RWPE2 (cell line): ENCODE measurements around the gene SLC16A4.

Source experiments
- ATAC-seq: fragments of 200-7000 bp; cut with Tn5 transposase; 3 replicates; pipeline ENCODE4 v1.9.1; 2021; ENCODE audit warnings: low read depth
- DNase-seq: peaks from one replicate; pipeline ENCODE4 v3.0.0-alpha.2; 2020; ENCODE audit warnings: low spot score
- H3K27ac ChIP-seq: fragments of 450-650 bp; 2 replicates; pipeline ENCODE4 v1.5.1; 2017; ENCODE audit warnings: mild to moderate bottlenecking; ENCODE audit not compliant: poor library complexity, severe bottlenecking
- H3K27me3 ChIP-seq: fragments of 250-450 bp; sonication (Bioruptor Pico); 2 replicates; pipeline ENCODE4 v1.5.1; 2021; ENCODE audit warnings: mild to moderate bottlenecking, moderate library complexity; ENCODE audit not compliant: insufficient read depth, poor library complexity, severe bottlenecking
- H3K36me3 ChIP-seq: fragments of 250-450 bp; sonication (Bioruptor Pico); 2 replicates; pipeline ENCODE4 v1.5.1; 2020; ENCODE audit warnings: low read depth, mild to moderate bottlenecking, moderate library complexity
- H3K4me1 ChIP-seq: fragments of 250-450 bp; sonication (Bioruptor Pico); 2 replicates; pipeline ENCODE4 v1.5.1; 2021; ENCODE audit warnings: mild to moderate bottlenecking, moderate library complexity; ENCODE audit not compliant: insufficient read depth, poor library complexity, severe bottlenecking
- H3K4me3 ChIP-seq: fragments of 250-450 bp; sonication (Bioruptor Pico); 2 replicates; pipeline ENCODE4 v1.5.1; 2021; ENCODE audit warnings: mild to moderate bottlenecking, moderate library complexity; ENCODE audit not compliant: severe bottlenecking
- H3K9me3 ChIP-seq: fragments of 250-450 bp; sonication (Bioruptor Pico); 2 replicates; pipeline ENCODE4 v1.5.1; 2021; ENCODE audit warnings: mild to moderate bottlenecking, moderate library complexity; ENCODE audit not compliant: severe bottlenecking
- TF ChIP-seq, protein P1 (sequence below): fragments of 450-650 bp; IDR thresholded peaks from one replicate; pipeline ENCODE4 v1.5.1; 2017; ENCODE audit warnings: mild to moderate bottlenecking, moderate library complexity; ENCODE audit not compliant: poor library complexity, severe bottlenecking

Gene SLC16A4

GRCh38 chr1:110339407-110340206, 51.2 kb downstream of the SLC16A4 start:
- ATAC-seq, result 0 out of 3 replicates have a peak, but pooled peaks have one; percentile 0
- Histone ChIP-seq H3K27ac (peak overlapping the region; percentile 84), H3K4me3 (peak overlapping the region; percentile 87), H3K27me3 (no peaks in the 10 kb centered on the region), H3K4me1 (peaks cover 33% of the 10 kb centered on the region), H3K9me3 (no peaks in the 10 kb centered on the region), H3K36me3 (peaks cover 45% of the 10 kb centered on the region)
- DNase-seq, result no peak
- TF ChIP-seq, protein P1, sequence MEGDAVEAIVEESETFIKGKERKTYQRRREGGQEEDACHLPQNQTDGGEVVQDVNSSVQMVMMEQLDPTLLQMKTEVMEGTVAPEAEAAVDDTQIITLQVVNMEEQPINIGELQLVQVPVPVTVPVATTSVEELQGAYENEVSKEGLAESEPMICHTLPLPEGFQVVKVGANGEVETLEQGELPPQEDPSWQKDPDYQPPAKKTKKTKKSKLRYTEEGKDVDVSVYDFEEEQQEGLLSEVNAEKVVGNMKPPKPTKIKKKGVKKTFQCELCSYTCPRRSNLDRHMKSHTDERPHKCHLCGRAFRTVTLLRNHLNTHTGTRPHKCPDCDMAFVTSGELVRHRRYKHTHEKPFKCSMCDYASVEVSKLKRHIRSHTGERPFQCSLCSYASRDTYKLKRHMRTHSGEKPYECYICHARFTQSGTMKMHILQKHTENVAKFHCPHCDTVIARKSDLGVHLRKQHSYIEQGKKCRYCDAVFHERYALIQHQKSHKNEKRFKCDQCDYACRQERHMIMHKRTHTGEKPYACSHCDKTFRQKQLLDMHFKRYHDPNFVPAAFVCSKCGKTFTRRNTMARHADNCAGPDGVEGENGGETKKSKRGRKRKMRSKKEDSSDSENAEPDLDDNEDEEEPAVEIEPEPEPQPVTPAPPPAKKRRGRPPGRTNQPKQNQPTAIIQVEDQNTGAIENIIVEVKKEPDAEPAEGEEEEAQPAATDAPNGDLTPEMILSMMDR, result no peak

DNA sequence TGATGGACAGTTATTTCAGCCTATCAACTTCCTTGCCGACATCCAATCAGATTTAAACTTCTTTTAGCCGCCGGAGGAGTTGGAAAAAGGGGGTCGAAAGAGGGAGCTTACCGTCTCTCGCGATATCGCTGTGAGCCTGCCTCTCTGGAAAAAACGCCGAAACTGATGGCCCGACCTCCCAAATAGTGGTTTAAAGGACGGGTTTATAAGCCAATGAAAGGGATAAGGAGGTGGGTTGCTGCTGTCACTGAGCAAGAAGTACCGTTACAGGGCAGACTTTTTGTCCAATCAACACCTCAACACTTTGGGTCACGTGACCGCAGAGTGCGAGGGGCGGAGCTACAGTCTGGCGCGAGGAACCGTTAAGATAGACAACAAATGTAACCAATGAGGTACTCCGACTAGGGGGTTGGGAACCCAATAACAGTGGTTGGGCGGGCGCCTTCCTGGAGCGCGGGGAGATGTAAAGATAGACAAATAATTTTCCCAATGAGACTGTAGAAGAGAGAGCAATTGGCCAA, 51.9 kb downstream of the SLC16A4 start, which contains the start of gene RBM15:
Gene RBM15, plus strand, starts transcription at position 492 of the 521 bp plus-strand sequence. Its CDS starts 29 bp downstream, at position 521.
- H3K9me3 ChIP-seq, result no peaks in the 10 kb centered on the region
- peak within 1 kb of the TSS; percentile 87 for H3K4me3 ChIP-seq
- H3K4me1 ChIP-seq, result peaks cover 26% of the 10 kb centered on the region
- TF ChIP-seq, protein P1, result no peak
- ATAC-seq, result peak; percentile 84
- peaks cover 39% of the 10 kb centered on the region for H3K36me3 ChIP-seq
- H3K27me3 ChIP-seq, result no peaks in the 10 kb centered on the region
- peak within 1 kb of the TSS; percentile 84 for H3K27ac ChIP-seq
- peak; percentile 97 for DNase-seq

DNA sequence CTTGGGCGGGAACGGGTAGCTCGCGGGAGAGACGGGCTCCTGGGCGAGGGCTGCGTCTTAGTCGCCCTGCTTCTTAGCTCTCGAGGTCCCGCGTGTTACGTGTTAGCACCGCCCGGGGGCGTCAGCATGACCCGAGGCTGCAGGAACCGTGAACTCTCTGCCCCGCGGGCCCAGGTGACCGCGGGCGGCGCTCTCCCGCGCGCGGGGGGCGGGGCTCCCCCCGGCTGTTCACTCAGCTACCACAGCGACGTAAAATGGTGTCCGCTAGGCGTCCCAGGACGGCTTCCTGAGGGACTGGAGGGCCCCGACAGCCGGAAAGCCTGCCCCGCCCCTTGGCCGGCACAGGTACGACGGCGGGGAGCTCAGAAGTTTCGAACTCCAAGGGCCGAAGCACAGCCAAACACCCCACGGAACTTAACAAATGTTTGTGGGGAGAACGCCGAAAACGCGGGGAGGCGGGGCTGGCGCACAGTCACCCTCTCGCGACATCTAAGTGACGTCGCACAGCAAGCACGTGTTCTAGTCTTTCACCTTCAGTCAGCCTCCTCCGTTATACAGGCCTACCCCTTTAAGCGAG, 52.4 kb downstream of the SLC16A4 start:
- Histone ChIP-seq H3K36me3 (peaks cover 33% of the 10 kb centered on the region), H3K27me3 (no peaks in the 10 kb centered on the region), H3K4me3 (peak overlapping the region; percentile 87), H3K9me3 (no peaks in the 10 kb centered on the region), H3K27ac (peak overlapping the region; percentile 84), H3K4me1 (peaks cover 21% of the 10 kb centered on the region)
- DNase-seq (peak; percentile 94), ATAC-seq (peak; percentile 75)
- TF ChIP-seq, protein P1, result peak; percentile 46

DNA sequence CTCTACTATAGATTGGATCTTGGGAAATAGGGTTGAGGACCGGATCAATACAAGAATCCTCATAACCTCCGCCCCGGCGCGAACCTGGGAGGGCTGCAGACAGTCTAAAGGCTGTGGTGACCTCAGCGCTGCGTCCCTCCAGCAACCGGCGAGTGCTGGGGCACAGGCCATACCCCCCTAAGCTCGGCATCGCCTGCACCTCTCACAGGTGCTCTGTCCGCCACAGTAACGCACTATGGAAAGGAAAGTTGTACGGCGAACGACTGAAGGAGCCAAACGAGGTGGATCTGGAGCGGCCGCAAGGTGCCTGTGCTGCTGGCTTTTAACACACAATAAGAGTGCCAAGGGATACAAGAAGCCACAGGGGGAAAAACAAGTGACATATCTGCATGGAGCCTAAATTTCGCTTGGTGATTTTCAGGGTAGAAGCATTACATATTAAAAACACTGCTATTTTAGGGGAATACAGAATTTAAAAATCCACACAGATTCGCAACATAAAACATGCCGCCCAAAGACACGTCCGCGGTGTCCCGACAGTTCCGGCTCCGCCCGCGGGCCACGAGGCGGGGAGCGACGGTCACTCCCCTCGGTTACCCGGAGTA, 53.0 kb downstream of the SLC16A4 start:
- peaks cover 21% of the 10 kb centered on the region for H3K4me1 ChIP-seq
- no peaks in the 10 kb centered on the region for H3K27me3 ChIP-seq
- H3K36me3 ChIP-seq, result peaks cover 27% of the 10 kb centered on the region
- DNase-seq, result no peak
- peak overlapping the region; percentile 84 for H3K27ac ChIP-seq
- H3K4me3 ChIP-seq, result peak overlapping the region; percentile 87
- no peak for ATAC-seq
- TF ChIP-seq, protein P1, result no peak
- H3K9me3 ChIP-seq, result no peaks in the 10 kb centered on the region
